ENCODE results near the gene FLVCR2.
"Not testable (repeated sequence)": the region's sequence is repeated elsewhere in the genome, so short reads cannot be mapped to it uniquely, and the experiment has no call there.

FLVCR2 gene

DNA sequence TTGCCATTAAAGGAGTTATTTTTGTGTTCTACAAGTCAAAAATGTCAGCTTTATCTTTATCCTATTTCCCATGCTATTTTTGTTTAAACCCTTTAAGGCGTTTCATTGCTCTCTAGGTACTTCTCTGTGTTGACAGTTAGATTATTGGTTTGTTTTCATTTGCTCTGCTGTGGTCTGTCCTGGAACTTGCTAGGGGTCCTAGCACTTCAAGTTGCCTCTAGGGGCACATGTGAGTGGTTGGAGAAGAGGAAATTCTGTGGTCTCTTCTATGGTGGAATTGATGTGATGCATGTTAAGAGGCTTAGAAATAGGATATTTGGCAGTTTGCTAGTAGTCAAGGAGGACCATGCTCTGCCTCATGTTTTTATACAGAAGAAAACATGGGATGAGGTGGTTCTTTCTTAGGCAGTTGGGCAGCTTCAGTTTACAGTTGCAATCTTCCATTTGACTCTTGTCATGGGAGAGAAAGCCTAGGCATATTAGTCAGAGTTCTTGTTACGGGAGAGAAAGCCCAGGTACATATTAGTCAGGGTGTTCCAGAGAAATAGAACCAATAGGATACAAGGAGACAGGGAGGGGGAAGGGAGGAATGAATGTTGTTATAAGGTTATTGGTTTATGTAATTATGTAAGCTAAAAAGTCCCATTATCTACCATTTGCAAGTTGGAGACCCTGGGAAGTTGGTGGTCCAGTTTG is 97.0 kb downstream of the FLVCR2 start:
- H3K36me3 ChIP-seq (replicated peaks): peaks cover under 1% of the 10 kb centered on the region
- DNase-seq: no peak
- in situ Hi-C loops (cut with HindIII; ENCODE audit: low pct_ligation_motif_present, low sequenced_read_pairs): no loop called here
- no peak overlapping the region for H3K4me3 ChIP-seq (ENCODE audit: low read depth, low read length)
- H3K27me3 ChIP-seq (replicated peaks): no peaks in the 10 kb centered on the region
- peak; percentile 59 for TF ChIP-seq CTCF (IDR thresholded peaks at IDR 0.05; ENCODE audit: low read depth, low read length, missing control alignments)
- H3K27ac ChIP-seq: no peak overlapping the region

DNA sequence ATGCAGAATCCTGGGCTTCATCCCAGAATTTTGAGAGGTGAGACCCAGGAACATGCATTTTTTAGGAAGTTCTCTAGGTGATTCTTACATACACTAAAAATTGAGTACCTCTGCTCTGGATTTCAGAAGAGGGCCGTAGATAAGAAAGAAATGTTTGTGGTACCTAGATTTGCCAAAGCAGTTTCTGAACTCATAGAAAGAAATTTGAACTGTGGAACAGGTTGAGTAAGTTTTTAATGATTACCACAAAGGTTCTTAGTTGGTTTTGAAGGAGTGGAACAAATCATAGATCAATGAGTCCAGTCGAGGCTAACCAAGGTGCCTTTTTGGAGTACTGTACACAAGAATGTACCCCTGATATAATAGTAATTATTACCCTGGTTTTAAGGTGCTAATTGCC is 107.5 kb downstream of the FLVCR2 start:
- H3K27ac ChIP-seq: no peak overlapping the region
- in situ Hi-C loops (cut with HindIII; ENCODE audit: low pct_ligation_motif_present, low sequenced_read_pairs): no loop called here
- H3K4me3 ChIP-seq (ENCODE audit: low read depth, low read length): no peak overlapping the region
- peaks cover 12% of the 10 kb centered on the region for H3K36me3 ChIP-seq (replicated peaks)
- no peaks in the 10 kb centered on the region for H3K27me3 ChIP-seq (replicated peaks)
- DNase-seq: no peak
- no peak for TF ChIP-seq CTCF (IDR thresholded peaks at IDR 0.05; ENCODE audit: low read depth, low read length, missing control alignments)

- no peaks in the 10 kb centered on the region for H3K27me3 ChIP-seq (replicated peaks)
- H3K4me3 ChIP-seq (ENCODE audit: low read depth, low read length): no peak overlapping the region
- no peak overlapping the region for H3K27ac ChIP-seq
- DNase-seq: peak; percentile 26
- in situ Hi-C loops (cut with HindIII; ENCODE audit: low pct_ligation_motif_present, low sequenced_read_pairs): no loop called here
- no peak for TF ChIP-seq CTCF (IDR thresholded peaks at IDR 0.05; ENCODE audit: low read depth, low read length, missing control alignments)
- peaks cover 12% of the 10 kb centered on the region for H3K36me3 ChIP-seq (replicated peaks)
These were observed 110.6 kb downstream of the FLVCR2 start for GRCh38 chr14:75689012-75689411.

GRCh38 chr14:75690010-75690409 is 111.6 kb downstream of the FLVCR2 start:
- H3K27me3 ChIP-seq (replicated peaks): no peaks in the 10 kb centered on the region
- H3K36me3 ChIP-seq (replicated peaks): peaks cover 14% of the 10 kb centered on the region
- in situ Hi-C loops (cut with HindIII; ENCODE audit: low pct_ligation_motif_present, low sequenced_read_pairs): no loop called here
- TF ChIP-seq CTCF (IDR thresholded peaks at IDR 0.05; ENCODE audit: low read depth, low read length, missing control alignments): no peak
- DNase-seq: no peak
- H3K27ac ChIP-seq: no peak overlapping the region
- H3K4me3 ChIP-seq (ENCODE audit: low read depth, low read length): no peak overlapping the region

GRCh38 chr14:75695025-75695424 is 116.6 kb downstream of the FLVCR2 start:
- in situ Hi-C loops (cut with HindIII; ENCODE audit: low pct_ligation_motif_present, low sequenced_read_pairs); H3K27ac ChIP-seq; DNase-seq; H3K27me3 ChIP-seq (replicated peaks); H3K4me3 ChIP-seq (ENCODE audit: low read depth, low read length): not testable (repeated sequence)
- H3K36me3 ChIP-seq (replicated peaks): peaks cover 14% of the 10 kb centered on the region

DNA sequence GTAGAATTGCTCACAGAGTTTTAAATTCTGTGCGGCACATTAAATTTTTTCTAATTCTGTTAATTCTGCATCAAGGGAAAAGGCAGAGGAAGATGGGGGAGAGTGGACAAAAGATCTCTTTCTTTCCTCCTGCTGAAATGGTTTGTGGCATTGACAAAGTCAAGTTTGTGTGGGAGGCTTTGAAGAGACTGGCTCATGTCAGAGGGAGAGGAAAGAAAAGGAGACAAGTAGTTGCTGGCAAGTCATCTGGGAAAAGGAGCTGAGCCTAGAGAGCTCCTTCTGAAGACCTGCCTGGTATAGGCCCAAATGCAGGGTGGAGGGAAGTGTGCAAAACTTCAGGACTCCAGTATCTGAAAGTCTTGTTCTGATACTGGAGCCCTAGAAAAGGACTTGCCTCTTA is 119.0 kb downstream of the FLVCR2 start:
- Histone ChIP-seq H3K4me3 (ENCODE audit: low read depth, low read length) (no peak overlapping the region), H3K27me3 (replicated peaks) (no peaks in the 10 kb centered on the region), H3K27ac (no peak overlapping the region), H3K36me3 (replicated peaks) (peaks cover 3% of the 10 kb centered on the region)
- no peak for DNase-seq
- no peak for TF ChIP-seq CTCF (IDR thresholded peaks at IDR 0.05; ENCODE audit: low read depth, low read length, missing control alignments)
- in situ Hi-C loops (cut with HindIII; ENCODE audit: low pct_ligation_motif_present, low sequenced_read_pairs): no loop called here
